Right lobe of liver (tissue), 6 donors: Measurements from ENCODE around the gene TNRC18. TPM values are rescaled to one million over a fixed set of nuclear protein-coding genes. Genes with fewer than 3 reads are reported as not detected.
"Not testable (repeated sequence)": the region's sequence is repeated elsewhere in the genome, so short reads cannot be mapped to it uniquely, and the experiment has no call there.

Experiments used
- ATAC-seq, 4 donors: fragments of 200-7000 bp; cut with Tn5 transposase; one replicate each; pipeline ENCODE4 v1.9.1; 2020; ENCODE audit warnings: mild to moderate bottlenecking in 4 of 4, moderate library complexity in 4 of 4
- DNase-seq, 3 donors: peaks; one replicate each; pipeline ENCODE4 v3.0.0-alpha.2; 2020
- H3K27ac ChIP-seq, 3 donors: fragments of 200-600 bp; one replicate each; pipeline ENCODE4 v1.8.0; 2022
- H3K27me3 ChIP-seq, 2 donors: fragments of 200-600 bp; one replicate each; pipeline ENCODE4 v1.8.0; 2022
- H3K36me3 ChIP-seq, 4 donors: fragments of 200-600 bp; sonication (generic) in 1 of 4; one replicate each; pipeline versions ENCODE4 v1.5.1 to v1.8.0; 2017 to 2022; ENCODE audit warnings: control low read depth in 1 of 4
- H3K4me1 ChIP-seq, 4 donors: fragments of 200-600 bp; sonication (generic) in 1 of 4; one replicate each; pipeline versions ENCODE4 v1.5.1 to v1.8.0; 2017 to 2022; ENCODE audit warnings: control low read depth in 1 of 4
- H3K4me3 ChIP-seq, 3 donors: fragments of 200-600 bp; one replicate each; pipeline ENCODE4 v1.8.0; 2022
- H3K9me3 ChIP-seq, 4 donors: fragments of 200-600 bp; sonication (generic) in 1 of 4; one replicate each; pipeline versions ENCODE4 v1.5.1 to v1.8.0; 2017 to 2022; ENCODE audit warnings: control low read depth in 1 of 4
- POLR2A ChIP-seq: fragments of 450-650 bp; IDR thresholded peaks from one replicate; pipeline ENCODE4 v1.6.1; 2017; ENCODE audit warnings: antibody characterized with exemption, mild to moderate bottlenecking
- WGBS: methylation state at CpG from one replicate; pipeline ENCODE4 v1.1.6; 2018; ENCODE audit warnings: low coverage, low lambda C conversion rate; ENCODE audit not compliant: insufficient coverage; ENCODE audit errors: missing lambda C conversion rate; 5-methylcytosine and 5-hydroxymethylcytosine counted together
- intact Hi-C, 2 donors: fragments of 100-400 bp; cut with DNase I; formaldehyde crosslinking; loops; one replicate each; pipeline versions ENCODE4 v1.11.2 to v1.14.1; 2022
- total RNA-seq, 6 experiments: library from RNA; depleted of rRNA in 2 of 6; stranded (reverse); fragments of >200 nt in 2 of 6; fragmentation: NEBNext Ultra II Directional in 3 of 6; extraction: Animal tissue kit (Norgen Biotek cat#: 25700) in 3 of 6; gene quantifications; one replicate each; pipeline versions ENCODE4 v1.1.0 to v1.2.4, GENCODE V29; 2016 to 2023
- TF ChIP-seq, protein P1 (sequence below), 4 donors: fragments of 200-600 bp in 3 of 4; fragments of 450-650 bp in 1 of 4; IDR thresholded peaks; one replicate each; pipeline versions ENCODE4 v1.5.1 to v1.8.0; 2016 to 2022; ENCODE audit warnings: antibody characterized with exemption in 4 of 4, mild to moderate bottlenecking in 2 of 4
- donor health status: DM: no; HTN: yes; CAD: no.
- donor health status: DM: no; HTN: no; CAD: no.
- donor health status: DM: no; HTN: no; CAD: no.
- donor health status: DM: no; HTN: yes; CAD: no.
- donor health status: DM: no; HTN: yes; CAD: no.

The TNRC18 gene
- total RNA-seq, 6 experiments from 2014 or later = 27.0 to 36.9 (median 30.5) TPM

DNA sequence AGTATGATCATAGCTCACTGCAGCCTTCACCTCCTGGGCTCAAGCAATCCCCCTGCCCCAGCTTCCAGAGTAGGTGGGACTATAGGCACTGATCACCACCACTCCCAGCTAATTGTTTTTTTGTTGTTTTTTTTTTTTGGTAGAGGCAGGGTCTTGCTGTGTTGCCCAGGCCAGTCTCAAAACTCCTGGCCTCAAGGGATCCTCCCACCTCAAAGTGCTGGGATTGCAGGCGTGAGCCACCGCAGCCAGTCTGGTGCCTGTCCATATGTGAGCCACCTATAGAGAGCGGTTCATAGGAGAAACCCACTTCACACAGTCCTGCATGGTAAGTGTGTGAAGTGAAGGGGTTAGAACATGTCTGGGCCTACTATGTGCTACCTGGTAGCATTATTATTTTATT, 93.3 kb downstream of the TNRC18 start:
- Histone ChIP-seq H3K9me3 (no peaks in the 10 kb centered on the region), H3K27ac (no peak overlapping the region), H3K4me3 (no peak overlapping the region), H3K27me3 (no peaks in the 10 kb centered on the region), H3K4me1 (no peaks in the 10 kb centered on the region), H3K36me3 (peaks cover 0 to 49% (median 20%) of the 10 kb centered on the region in 4 donors)
- no peak for TF ChIP-seq POLR2A
- TF ChIP-seq, protein P1, sequence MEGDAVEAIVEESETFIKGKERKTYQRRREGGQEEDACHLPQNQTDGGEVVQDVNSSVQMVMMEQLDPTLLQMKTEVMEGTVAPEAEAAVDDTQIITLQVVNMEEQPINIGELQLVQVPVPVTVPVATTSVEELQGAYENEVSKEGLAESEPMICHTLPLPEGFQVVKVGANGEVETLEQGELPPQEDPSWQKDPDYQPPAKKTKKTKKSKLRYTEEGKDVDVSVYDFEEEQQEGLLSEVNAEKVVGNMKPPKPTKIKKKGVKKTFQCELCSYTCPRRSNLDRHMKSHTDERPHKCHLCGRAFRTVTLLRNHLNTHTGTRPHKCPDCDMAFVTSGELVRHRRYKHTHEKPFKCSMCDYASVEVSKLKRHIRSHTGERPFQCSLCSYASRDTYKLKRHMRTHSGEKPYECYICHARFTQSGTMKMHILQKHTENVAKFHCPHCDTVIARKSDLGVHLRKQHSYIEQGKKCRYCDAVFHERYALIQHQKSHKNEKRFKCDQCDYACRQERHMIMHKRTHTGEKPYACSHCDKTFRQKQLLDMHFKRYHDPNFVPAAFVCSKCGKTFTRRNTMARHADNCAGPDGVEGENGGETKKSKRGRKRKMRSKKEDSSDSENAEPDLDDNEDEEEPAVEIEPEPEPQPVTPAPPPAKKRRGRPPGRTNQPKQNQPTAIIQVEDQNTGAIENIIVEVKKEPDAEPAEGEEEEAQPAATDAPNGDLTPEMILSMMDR (IDR thresholded peaks at IDR 0.05) = no peak
- intact Hi-C loops = no loop called here
- no peak for ATAC-seq
- WGBS = 80% methylated on average over 1 of the region's 3 CpGs
- no peak for DNase-seq

DNA sequence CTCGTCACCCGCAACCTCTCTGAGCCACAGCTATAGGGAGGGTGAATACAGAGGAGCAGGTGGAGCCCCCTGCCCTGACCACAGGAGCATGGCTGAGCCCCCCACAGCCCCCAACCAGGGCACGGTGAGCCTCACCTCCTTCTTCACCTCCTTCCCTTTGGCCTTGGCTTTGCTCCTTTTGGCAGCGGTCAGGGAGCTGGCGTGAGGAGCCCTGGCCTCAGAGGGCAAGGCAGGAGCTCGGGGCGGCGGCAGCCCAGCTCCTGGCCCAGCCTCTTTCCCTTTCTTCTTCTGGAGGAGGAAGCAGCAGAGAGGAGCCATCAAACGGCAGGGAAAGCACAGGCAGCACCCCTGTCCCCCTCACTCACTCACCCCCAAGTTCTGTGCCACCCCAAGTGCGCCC, 98.7 kb downstream of the TNRC18 start:
- TF ChIP-seq, protein P1 (IDR thresholded peaks at IDR 0.05) = no peak
- no peak for TF ChIP-seq POLR2A
- no peak for DNase-seq
- Histone ChIP-seq H3K36me3 (peaks cover 0 to 42% (median 9%) of the 10 kb centered on the region in 4 donors), H3K9me3 (no peaks in the 10 kb centered on the region), H3K4me1 (no peaks in the 10 kb centered on the region), H3K4me3 (no peak overlapping the region), H3K27ac (no peak overlapping the region), H3K27me3 (no peaks in the 10 kb centered on the region)
- no peak for ATAC-seq
- intact Hi-C loops = no loop called here
- 100% methylated on average over 1 of the region's 10 CpGs for WGBS

DNA sequence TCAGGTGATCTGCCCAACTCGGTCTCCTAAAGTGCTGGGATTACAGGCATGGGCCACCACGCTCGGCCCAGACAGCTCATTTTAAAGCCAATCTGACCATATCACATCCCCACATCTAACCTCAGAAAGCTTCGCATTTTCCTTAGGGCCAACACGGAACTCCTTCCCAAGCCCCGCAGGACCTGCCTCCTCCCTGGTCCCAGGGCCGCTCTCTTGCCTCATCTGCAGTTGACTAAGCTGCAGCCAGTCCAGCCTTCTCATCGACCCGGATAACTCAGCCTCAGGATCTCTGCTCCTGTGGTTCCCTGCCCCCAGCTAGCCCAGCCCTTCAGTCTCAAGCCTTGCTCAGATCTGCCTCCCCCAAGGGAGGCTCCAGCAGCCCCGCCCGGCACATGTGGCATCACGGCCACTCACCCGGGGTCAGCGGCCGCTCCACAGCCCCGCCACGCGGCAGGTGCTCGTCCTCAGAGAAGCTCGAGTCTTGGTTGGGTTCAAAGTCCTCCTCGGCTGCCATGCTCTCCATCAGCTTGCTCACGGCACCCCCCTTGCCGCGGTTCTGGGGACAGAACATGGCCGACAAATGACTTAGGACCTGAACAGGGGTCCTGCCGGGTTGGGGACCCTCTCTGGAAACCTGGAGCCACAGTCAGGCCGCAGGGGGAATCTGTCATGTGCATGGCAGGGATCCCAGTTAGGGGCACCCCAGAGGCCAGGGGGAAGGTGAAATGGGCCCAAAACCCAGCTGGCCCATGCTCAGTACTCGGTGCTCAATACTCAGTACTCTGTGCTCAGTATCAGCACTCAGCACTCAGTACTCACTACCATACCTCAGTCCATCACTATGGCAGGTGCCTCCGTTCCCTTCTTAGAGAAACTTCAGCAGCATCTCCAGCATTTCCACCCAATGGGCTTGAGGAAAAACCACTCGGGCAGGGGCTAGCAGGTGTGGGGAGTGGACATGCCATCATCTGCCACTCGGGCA, 99.5 kb downstream of the TNRC18 start:
- peaks cover 0 to 42% (median 9%) of the 10 kb centered on the region in 4 donors for H3K36me3 ChIP-seq
- H3K27me3 ChIP-seq, ATAC-seq, DNase-seq, H3K9me3 ChIP-seq, intact Hi-C loops, H3K4me1 ChIP-seq, H3K27ac ChIP-seq, H3K4me3 ChIP-seq: not testable (repeated sequence)
- 88% methylated on average over 3 of the region's 31 CpGs for WGBS

DNA sequence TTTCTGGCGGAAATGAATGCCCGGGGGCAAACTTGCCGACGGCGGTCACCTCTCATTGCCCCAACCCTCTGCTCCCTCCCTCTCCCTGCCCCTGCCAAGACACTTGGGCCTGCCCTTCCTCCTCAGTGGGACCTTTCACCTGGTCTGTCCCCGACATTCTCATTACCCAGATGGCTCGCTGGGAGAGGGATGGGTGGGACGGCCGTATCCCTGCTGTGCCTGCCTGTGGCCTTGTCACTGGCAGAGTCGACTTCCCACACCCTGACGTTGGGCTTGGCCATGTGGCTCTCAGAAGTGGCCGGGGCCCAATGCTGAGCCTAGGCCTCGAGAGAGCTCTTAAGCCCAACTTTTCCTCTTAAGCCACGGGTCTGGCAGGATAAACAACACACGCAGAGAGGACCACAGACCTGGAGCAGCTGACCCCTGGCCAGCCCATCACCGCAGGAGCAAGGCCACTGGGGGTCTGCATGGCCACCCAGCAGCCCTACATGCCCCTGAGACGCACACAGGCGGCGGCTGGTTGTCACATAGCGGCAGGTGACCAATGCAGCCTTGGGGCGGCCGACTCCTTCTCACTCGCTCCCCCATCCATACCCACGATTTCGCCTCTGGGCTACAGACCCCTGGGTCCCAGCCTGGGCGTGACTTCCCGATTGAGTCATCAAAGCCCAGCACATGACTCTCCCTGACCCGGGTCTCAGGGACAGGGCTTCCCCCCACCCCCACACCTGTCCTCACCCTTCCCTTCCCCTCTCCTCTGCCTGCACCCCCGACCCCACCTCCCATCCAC, 100.8 kb downstream of the TNRC18 start:
- H3K27me3 ChIP-seq = no peaks in the 10 kb centered on the region
- H3K36me3 ChIP-seq = peaks cover 0 to 40% (median 8%) of the 10 kb centered on the region in 4 donors
- no peak overlapping the region for H3K27ac ChIP-seq
- DNase-seq (no peak), ATAC-seq (no peak)
- TF ChIP-seq, protein P1 (IDR thresholded peaks at IDR 0.05) = no peak
- TF ChIP-seq POLR2A = no peak
- no peaks in the 10 kb centered on the region for H3K4me1 ChIP-seq
- no peaks in the 10 kb centered on the region for H3K9me3 ChIP-seq
- intact Hi-C loops = no loop called here
- 79% methylated on average over 15 of the region's 29 CpGs for WGBS
- H3K4me3 ChIP-seq = no peak overlapping the region
